ENCODE measurements around the gene MTG2.

Gene MTG2

DNA sequence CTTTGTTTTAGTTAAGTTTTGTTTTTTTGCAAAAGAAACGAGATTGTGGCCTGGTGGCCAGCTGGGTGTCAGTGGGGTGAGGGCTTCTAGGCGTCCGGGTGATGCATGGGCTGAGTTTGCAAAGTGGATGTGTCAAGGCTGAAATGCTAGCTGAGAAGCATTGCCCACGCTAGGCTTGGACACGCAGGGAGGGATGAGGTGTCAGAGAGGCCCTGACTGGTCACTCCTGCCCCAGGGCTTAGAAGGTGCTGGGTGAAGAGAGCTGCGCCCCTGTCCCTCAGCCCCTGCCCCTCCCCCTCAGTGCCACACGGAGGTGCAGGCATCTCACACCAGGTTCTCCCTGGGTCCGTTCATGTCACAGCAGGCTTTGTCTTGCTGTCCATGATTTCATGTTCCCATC is 63.6 kb downstream of the MTG2 start (continued):
- no peak for TF ChIP-seq GLIS3 (CRISPR knock-in tag; IDR thresholded peaks at IDR 0.05)
- no peak for TF ChIP-seq CSRNP3 (CRISPR knock-in tag; IDR thresholded peaks at IDR 0.05)

- no peak for ATAC-seq
Measured at GRCh38 chr20:62246872-62247652, 64.2 kb downstream of the MTG2 start.

GRCh38 chr20:62248890-62249560 is 66.2 kb downstream of the MTG2 start:
- ATAC-seq = no peak
- TF ChIP-seq ZFP3 (CRISPR knock-in tag; IDR thresholded peaks at IDR 0.05) (no peak), SNAI2 (CRISPR knock-in tag; IDR thresholded peaks at IDR 0.05) (no peak), TSHZ2 (CRISPR knock-in tag; IDR thresholded peaks at IDR 0.05) (no peak), ARNTL (CRISPR knock-in tag; IDR thresholded peaks at IDR 0.05; ENCODE audit: borderline replicate concordance, low read depth) (no peak), ZNF565 (CRISPR knock-in tag; conservative IDR thresholded peaks at IDR 0.05; ENCODE audit: low read depth) (no peak), ZNF8 (CRISPR knock-in tag; IDR thresholded peaks at IDR 0.05) (no peak), ZNF70 (CRISPR knock-in tag; IDR thresholded peaks at IDR 0.05) (no peak), ISL1 (CRISPR knock-in tag; IDR thresholded peaks at IDR 0.05) (no peak), BACH2 (CRISPR knock-in tag; IDR thresholded peaks at IDR 0.05; ENCODE audit: borderline replicate concordance) (no peak), TCF4 (CRISPR knock-in tag; IDR thresholded peaks at IDR 0.05; ENCODE audit: borderline replicate concordance) (no peak), ZC3H10 (CRISPR knock-in tag; IDR thresholded peaks at IDR 0.05) (no peak), RARB (CRISPR knock-in tag; IDR thresholded peaks at IDR 0.05) (no peak), PPARA (CRISPR knock-in tag; IDR thresholded peaks at IDR 0.05; ENCODE audit: borderline replicate concordance) (no peak), ZFP30 (CRISPR knock-in tag; IDR thresholded peaks at IDR 0.05) (no peak), CSRNP3 (CRISPR knock-in tag; IDR thresholded peaks at IDR 0.05) (no peak)

More at GRCh38 chr20:62246872-62247652, 64.2 kb downstream of the MTG2 start:
- TF ChIP-seq, protein P1, sequence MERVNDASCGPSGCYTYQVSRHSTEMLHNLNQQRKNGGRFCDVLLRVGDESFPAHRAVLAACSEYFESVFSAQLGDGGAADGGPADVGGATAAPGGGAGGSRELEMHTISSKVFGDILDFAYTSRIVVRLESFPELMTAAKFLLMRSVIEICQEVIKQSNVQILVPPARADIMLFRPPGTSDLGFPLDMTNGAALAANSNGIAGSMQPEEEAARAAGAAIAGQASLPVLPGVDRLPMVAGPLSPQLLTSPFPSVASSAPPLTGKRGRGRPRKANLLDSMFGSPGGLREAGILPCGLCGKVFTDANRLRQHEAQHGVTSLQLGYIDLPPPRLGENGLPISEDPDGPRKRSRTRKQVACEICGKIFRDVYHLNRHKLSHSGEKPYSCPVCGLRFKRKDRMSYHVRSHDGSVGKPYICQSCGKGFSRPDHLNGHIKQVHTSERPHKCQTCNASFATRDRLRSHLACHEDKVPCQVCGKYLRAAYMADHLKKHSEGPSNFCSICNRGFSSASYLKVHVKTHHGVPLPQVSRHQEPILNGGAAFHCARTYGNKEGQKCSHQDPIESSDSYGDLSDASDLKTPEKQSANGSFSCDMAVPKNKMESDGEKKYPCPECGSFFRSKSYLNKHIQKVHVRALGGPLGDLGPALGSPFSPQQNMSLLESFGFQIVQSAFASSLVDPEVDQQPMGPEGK (CRISPR knock-in tag; IDR thresholded peaks at IDR 0.05; ENCODE audit: borderline replicate concordance) = no peak
- TF ChIP-seq BACH2 (CRISPR knock-in tag; IDR thresholded peaks at IDR 0.05; ENCODE audit: borderline replicate concordance) (no peak), TSHZ2 (CRISPR knock-in tag; IDR thresholded peaks at IDR 0.05) (no peak), OSR1 (CRISPR knock-in tag; IDR thresholded peaks at IDR 0.05) (no peak), GLIS3 (CRISPR knock-in tag; IDR thresholded peaks at IDR 0.05) (no peak), CSDC2 (CRISPR knock-in tag; IDR thresholded peaks at IDR 0.05) (no peak)
- TF ChIP-seq, protein P2, sequence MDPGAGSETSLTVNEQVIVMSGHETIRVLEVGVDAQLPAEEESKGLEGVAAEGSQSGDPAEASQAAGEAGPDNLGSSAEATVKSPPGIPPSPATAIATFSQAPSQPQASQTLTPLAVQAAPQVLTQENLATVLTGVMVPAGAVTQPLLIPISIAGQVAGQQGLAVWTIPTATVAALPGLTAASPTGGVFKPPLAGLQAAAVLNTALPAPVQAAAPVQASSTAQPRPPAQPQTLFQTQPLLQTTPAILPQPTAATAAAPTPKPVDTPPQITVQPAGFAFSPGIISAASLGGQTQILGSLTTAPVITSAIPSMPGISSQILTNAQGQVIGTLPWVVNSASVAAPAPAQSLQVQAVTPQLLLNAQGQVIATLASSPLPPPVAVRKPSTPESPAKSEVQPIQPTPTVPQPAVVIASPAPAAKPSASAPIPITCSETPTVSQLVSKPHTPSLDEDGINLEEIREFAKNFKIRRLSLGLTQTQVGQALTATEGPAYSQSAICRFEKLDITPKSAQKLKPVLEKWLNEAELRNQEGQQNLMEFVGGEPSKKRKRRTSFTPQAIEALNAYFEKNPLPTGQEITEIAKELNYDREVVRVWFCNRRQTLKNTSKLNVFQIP (CRISPR knock-in tag; IDR thresholded peaks at IDR 0.05; ENCODE audit: borderline replicate concordance, low read depth) = no peak
